Activated CD8-positive, alpha-beta T cell treated with anti-CD3 and anti-CD28 coated beads for 36 hours (primary cell): ENCODE results near the gene MRPL33. TPM values are rescaled to one million over a fixed set of nuclear protein-coding genes. Genes with fewer than 3 reads are reported as not detected.

Source experiments
- ATAC-seq: fragments of 200-7000 bp; cut with Tn5 transposase; one replicate; pipeline ENCODE4 v1.10.0; 2021; ENCODE audit warnings: mild to moderate bottlenecking, moderate library complexity
- CTCF ChIA-PET: fragments of 350-600 bp; sonication (Branson Sonifier 250); formaldehyde crosslinking; loops from one replicate; lab custom pipeline; 2021; ENCODE audit warnings: antibody characterized with exemption; lab: Charles Lee
- POLR2A ChIA-PET: fragments of 350-600 bp; sonication (Branson Sonifier 250); formaldehyde crosslinking; loops from one replicate; lab custom pipeline; 2021; ENCODE audit warnings: antibody characterized with exemption; lab: Charles Lee
- DNase-seq: peaks from one replicate; pipeline ENCODE4 v3.0.0-alpha.2; 2020
- H3K27ac Mint-ChIP-seq: one replicate; pipeline ENCODE4 v1.8.0; 2021; ENCODE audit warnings: mild to moderate bottlenecking, mixed read lengths
- H3K27me3 Mint-ChIP-seq: one replicate; pipeline ENCODE4 v1.8.0; 2021; ENCODE audit warnings: mixed read lengths
- H3K36me3 Mint-ChIP-seq: one replicate; pipeline ENCODE4 v1.8.0; 2021; ENCODE audit warnings: low read depth, mixed read lengths
- H3K4me1 Mint-ChIP-seq: one replicate; pipeline ENCODE4 v1.8.0; 2021; ENCODE audit warnings: low read depth, mixed read lengths
- H3K4me3 Mint-ChIP-seq: one replicate; pipeline ENCODE4 v1.8.0; 2021; ENCODE audit warnings: mild to moderate bottlenecking, moderate library complexity, mixed read lengths
- H3K9me3 Mint-ChIP-seq: one replicate; pipeline ENCODE4 v1.8.0; 2021; ENCODE audit warnings: mixed read lengths
- intact Hi-C: fragments of 100-400 bp; cut with micrococcal nuclease; formaldehyde crosslinking; loops from one replicate; pipeline ENCODE4 v1.10.0; 2022
- total RNA-seq, 2 experiments: library from RNA; stranded (reverse); gene quantifications; one replicate each; pipeline ENCODE4 v1.2.3, GENCODE V29; 2021
- TF ChIP-seq, protein P1 (sequence below): fragments of 200-600 bp; IDR thresholded peaks from one replicate; pipeline ENCODE4 v1.8.0; 2022; ENCODE audit warnings: antibody characterized with exemption, mild to moderate bottlenecking

The MRPL33 gene
- total RNA-seq, 2 experiments from 2014 or later, result 54.6 to 59.2 TPM

DNA sequence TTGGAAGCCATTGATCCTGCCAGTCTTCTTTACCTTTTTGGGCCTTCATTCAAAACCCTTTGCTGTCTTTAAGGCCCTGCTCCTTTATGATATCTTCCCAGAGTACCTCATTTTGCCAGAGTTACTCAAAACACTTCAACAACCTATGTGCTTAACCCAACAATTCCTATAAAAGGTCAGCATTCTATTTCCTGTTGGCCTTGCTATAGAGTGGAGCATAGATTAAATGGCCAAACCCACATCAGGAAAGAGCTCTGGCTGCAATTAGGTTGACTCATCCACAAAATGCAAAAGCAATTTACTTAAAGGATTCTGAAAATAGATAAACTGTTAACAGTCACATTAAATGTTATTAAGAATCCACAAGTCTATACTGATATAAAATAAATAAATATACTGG, 21.2 kb downstream of the MRPL33 start:
- H3K4me3 Mint-ChIP-seq, result no peak overlapping the region
- H3K27ac Mint-ChIP-seq, result no peak overlapping the region
- H3K9me3 Mint-ChIP-seq, result no peaks in the 10 kb centered on the region
- ChIA-PET POLR2A (interaction anchor here (0.8 kb wide), 1 partner anchor 355 kb away, joined by 3 read pairs; no protein-coding TSS in a partner anchor), CTCF (no interaction called here)
- no peaks in the 10 kb centered on the region for H3K36me3 Mint-ChIP-seq
- DNase-seq, result no peak
- ATAC-seq, result no peak
- TF ChIP-seq, protein P1, sequence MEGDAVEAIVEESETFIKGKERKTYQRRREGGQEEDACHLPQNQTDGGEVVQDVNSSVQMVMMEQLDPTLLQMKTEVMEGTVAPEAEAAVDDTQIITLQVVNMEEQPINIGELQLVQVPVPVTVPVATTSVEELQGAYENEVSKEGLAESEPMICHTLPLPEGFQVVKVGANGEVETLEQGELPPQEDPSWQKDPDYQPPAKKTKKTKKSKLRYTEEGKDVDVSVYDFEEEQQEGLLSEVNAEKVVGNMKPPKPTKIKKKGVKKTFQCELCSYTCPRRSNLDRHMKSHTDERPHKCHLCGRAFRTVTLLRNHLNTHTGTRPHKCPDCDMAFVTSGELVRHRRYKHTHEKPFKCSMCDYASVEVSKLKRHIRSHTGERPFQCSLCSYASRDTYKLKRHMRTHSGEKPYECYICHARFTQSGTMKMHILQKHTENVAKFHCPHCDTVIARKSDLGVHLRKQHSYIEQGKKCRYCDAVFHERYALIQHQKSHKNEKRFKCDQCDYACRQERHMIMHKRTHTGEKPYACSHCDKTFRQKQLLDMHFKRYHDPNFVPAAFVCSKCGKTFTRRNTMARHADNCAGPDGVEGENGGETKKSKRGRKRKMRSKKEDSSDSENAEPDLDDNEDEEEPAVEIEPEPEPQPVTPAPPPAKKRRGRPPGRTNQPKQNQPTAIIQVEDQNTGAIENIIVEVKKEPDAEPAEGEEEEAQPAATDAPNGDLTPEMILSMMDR, result no peak
- no peaks in the 10 kb centered on the region for H3K27me3 Mint-ChIP-seq
- H3K4me1 Mint-ChIP-seq, result no peaks in the 10 kb centered on the region
- intact Hi-C loops, result no loop called here

DNA sequence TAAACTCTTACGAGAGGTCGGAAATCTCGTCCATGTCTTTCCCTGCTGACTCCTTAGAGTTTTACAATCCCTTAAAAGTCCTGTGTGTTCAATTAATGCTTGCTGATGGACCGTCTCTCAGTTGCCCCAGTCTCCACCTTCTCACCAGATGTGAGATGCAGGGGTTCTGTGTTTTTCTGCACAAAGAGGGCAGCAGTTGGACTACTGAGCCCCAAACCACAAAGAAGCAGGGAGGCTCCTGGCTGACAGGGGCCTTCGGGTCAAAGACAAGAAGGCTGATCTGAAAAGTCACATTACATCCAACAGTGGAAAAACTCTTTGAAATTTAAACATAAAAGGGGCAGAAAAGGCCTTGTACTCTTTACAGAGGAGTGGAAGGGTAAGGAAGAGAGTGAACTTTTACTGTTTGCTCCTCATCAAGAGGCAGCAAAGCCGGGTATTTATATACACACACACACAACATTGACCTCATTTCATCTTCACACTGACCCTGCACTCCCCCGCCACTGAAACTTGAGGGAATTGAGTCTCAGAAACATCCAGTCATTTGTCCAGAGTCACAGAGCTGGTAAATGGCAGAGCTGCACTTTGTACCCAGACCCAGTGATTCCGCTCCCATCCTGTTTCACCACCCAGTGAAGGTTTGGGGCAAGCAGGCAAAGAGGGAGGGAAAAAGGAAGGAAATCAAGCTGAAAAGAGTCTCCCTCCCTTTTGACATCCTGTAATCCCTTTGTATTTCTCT, 23.7 kb downstream of the MRPL33 start:
- Mint-ChIP-seq H3K4me3 (no peak overlapping the region), H3K9me3 (no peaks in the 10 kb centered on the region), H3K36me3 (no peaks in the 10 kb centered on the region), H3K27me3 (no peaks in the 10 kb centered on the region), H3K27ac (no peak overlapping the region), H3K4me1 (no peaks in the 10 kb centered on the region)
- DNase-seq (no peak), ATAC-seq (no peak)
- TF ChIP-seq, protein P1, result no peak
- POLR2A ChIA-PET, result interaction anchor here (0.9 kb wide), 1 partner anchor 22 kb away, joined by 3 read pairs; no protein-coding TSS in a partner anchor
- intact Hi-C loops, result no loop called here
- CTCF ChIA-PET, result no interaction called here

DNA sequence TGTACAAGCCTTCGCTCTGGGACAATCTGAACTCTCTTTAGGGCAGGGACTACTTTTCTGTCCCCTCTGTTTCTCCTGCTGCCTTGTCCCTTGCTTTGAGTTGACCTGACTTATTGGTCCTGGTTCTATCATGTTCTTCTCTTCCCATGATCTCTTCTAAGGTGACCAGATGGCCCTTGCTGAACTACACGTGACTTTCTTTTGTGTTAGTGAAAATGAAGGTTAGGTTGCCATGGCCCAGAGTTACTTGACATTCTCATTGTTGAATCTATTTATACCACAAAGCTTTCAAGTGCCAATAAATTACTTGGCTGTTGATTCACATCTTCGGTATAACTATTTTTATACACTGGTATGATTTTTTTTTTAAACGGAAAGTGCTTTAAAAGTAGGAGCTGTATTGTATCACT, 24.4 kb downstream of the MRPL33 start:
- ChIA-PET POLR2A (interaction anchor here (0.9 kb wide), 1 partner anchor 23 kb away, joined by 3 read pairs; no protein-coding TSS in a partner anchor), CTCF (no interaction called here)
- Mint-ChIP-seq H3K4me1 (no peaks in the 10 kb centered on the region), H3K36me3 (no peaks in the 10 kb centered on the region), H3K4me3 (no peak overlapping the region), H3K27ac (no peak overlapping the region), H3K27me3 (no peaks in the 10 kb centered on the region), H3K9me3 (no peaks in the 10 kb centered on the region)
- ATAC-seq (no peak), DNase-seq (no peak)
- intact Hi-C loops, result no loop called here
- TF ChIP-seq, protein P1, result no peak

DNA sequence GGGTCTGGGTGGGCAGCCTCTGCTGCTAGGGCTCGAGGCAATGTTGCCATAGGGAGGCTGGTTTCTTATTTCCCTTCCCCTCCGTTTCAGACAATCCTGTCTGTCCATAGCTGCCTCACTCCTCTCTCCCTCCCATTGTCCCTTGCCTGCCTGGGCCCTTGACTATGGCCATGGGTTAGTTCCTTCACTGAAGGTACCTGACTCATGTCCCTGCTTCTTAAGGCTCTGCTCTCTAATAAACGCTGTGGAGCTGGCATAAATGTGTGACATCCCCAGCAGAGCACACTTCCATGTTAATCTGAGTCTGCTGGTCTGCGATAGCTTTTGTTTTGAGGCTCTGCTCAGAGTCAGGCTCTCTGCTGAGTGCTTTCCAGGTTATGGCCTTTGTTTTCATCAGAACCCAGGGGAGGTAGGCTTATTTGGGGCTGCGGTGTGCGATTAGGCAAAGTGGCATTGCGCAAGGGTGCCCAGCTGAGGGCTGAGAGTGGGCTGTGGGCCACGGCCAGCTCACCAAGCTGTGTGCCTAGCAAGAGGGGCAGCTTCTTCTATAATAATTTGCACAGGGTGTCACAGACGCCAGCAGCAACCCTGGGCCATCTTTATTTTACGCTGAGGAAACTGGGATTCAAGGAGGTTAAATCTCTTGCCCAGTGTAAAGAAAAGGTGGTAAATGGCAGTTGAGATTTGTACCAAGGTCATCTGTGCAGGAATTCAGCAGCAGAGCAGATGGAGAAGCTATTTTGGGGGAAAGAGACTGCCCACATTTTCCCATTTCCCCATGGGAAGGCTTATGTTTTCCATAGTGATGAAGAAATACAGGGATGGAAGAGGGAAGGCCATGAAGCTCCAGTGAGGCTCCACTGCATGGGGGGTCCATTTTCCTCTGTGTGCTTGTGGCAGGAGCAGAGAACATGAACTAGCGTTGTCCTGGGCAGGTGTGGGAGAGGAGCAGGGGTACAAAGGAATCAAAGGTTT, 25.6 kb downstream of the MRPL33 start:
- ChIA-PET CTCF (interaction anchor here (1.1 kb wide), 1 partner anchor 43 kb away, joined by 3 read pairs; no protein-coding TSS in a partner anchor), POLR2A (interaction anchor here (0.7 kb wide), 1 partner anchor 18 kb away, joined by 3 read pairs; no protein-coding TSS in a partner anchor)
- TF ChIP-seq, protein P1, result no peak
- Mint-ChIP-seq H3K4me1 (no peaks in the 10 kb centered on the region), H3K36me3 (no peaks in the 10 kb centered on the region), H3K4me3 (no peak overlapping the region), H3K9me3 (no peaks in the 10 kb centered on the region), H3K27me3 (no peaks in the 10 kb centered on the region), H3K27ac (no peak overlapping the region)
- DNase-seq (no peak), ATAC-seq (no peak)
- intact Hi-C loops, result no loop called here
